Prostate gland (tissue), 2 donors: ENCODE results near the gene PCMTD2. TPM values are rescaled to one million over a fixed set of nuclear protein-coding genes. Genes with fewer than 3 reads are reported as not detected.

ENCODE experiments used
- DNase-seq: peaks from one replicate; pipeline ENCODE4 v3.0.0-alpha.2; 2019; ENCODE audit warnings: low spot score
- H3K27ac ChIP-seq, 2 donors: fragments of 200-600 bp; sonication (generic); 2 replicates each; pipeline ENCODE4 v1.5.1; 2017 to 2019
- H3K27me3 ChIP-seq: fragments of 200-600 bp; sonication (generic); replicated peaks from 2 replicates; pipeline ENCODE4 v1.5.1; 2019; ENCODE audit not compliant: insufficient read depth
- H3K36me3 ChIP-seq, 2 donors: fragments of 200-600 bp; sonication (generic); 1 replicate in 1 of 2; 2 replicates in 1 of 2; pipeline versions ENCODE4 v1.5.1 to v1.8.1; 2017 to 2019
- H3K4me1 ChIP-seq: fragments of 200-600 bp; sonication (generic); replicated peaks from 2 replicates; pipeline ENCODE4 v1.5.1; 2019
- H3K4me3 ChIP-seq, 2 donors: fragments of 200-600 bp; sonication (generic); 2 replicates each; pipeline ENCODE4 v1.5.1; 2017 to 2019
- H3K9me3 ChIP-seq: fragments of 200-600 bp; sonication (generic); 2 replicates; pipeline ENCODE4 v1.5.1; 2017
- POLR2A ChIP-seq: fragments of 450-650 bp; IDR thresholded peaks from one replicate; pipeline ENCODE4 v1.6.1; 2016; ENCODE audit warnings: antibody characterized with exemption, mild to moderate bottlenecking
- POLR2AphosphoS5 ChIP-seq: sonication (generic); formaldehyde crosslinking; IDR thresholded peaks from one replicate; pipeline ENCODE4 v1.6.1; 2017; ENCODE audit warnings: antibody characterized with exemption
- WGBS: methylation state at CpG from one replicate; pipeline ENCODE4 v1.1.5; 2018; 5-methylcytosine and 5-hydroxymethylcytosine counted together
- intact Hi-C: fragments of 100-400 bp; cut with DNase I; formaldehyde crosslinking; loops from one replicate; pipeline ENCODE4 v1.14.2; 2022
- total RNA-seq, 2 donors: library from RNA; depleted of rRNA; stranded (reverse); fragments of >200 nt; gene quantifications; one replicate each; pipeline ENCODE4 v1.1.0, GENCODE V29; 2016
- TF ChIP-seq, protein P1 (sequence below), 4 experiments: fragments of 200-600 bp in 2 of 4; fragments of 450-650 bp in 2 of 4; sonication (generic) in 2 of 4; IDR thresholded peaks; 1 replicate in 3 of 4; 2 replicates in 1 of 4; pipeline ENCODE4 v1.5.1; 2016 to 2019; ENCODE audit warnings: antibody characterized with exemption in 4 of 4, mild to moderate bottlenecking in 2 of 4, moderate library complexity in 2 of 4

PCMTD2 gene
- total RNA-seq, 2 donors from 2014 or later, result 143 to 147 TPM

DNA sequence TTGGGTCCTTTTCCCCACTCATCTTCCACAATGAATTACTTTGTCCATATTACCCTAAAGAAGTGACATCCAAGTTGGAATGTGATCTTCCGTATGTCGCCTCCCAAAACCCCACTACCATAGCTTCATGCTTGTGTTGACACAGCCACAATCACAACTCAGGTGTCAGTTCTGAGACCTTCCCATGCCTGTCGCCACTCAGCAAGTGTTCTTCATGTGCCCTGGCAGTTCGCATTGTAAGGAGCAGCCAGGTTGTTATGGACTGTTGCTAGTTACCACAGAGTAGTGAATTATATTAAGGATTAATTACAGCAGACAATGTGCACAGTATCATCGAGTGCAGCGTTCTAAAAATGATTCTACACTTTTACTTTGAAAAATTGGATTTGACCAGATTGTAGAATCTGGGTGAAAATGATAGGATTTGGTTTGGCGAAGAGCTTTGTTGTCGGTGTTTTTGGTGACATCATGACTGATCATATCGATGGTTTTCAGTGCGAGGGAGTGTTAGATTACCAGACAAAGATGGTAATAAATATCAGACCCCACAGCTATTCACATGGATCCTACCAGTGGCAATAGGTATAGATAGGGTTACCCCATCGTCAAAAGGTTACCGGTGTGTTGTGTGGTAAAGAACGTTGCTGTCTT is 1.7 kb downstream of the PCMTD2 start:
- no peaks in the 10 kb centered on the region for H3K27me3 ChIP-seq
- H3K27ac ChIP-seq, result no peak overlapping the region
- intact Hi-C loops, result no loop called here
- no peak for DNase-seq
- WGBS, result 85% methylated on average over 13 of the region's 13 CpGs
- H3K9me3 ChIP-seq, result no peaks in the 10 kb centered on the region
- no peaks in the 10 kb centered on the region for H3K36me3 ChIP-seq
- H3K4me1 ChIP-seq, result no peaks in the 10 kb centered on the region
- no peak for TF ChIP-seq POLR2A
- TF ChIP-seq, protein P1, sequence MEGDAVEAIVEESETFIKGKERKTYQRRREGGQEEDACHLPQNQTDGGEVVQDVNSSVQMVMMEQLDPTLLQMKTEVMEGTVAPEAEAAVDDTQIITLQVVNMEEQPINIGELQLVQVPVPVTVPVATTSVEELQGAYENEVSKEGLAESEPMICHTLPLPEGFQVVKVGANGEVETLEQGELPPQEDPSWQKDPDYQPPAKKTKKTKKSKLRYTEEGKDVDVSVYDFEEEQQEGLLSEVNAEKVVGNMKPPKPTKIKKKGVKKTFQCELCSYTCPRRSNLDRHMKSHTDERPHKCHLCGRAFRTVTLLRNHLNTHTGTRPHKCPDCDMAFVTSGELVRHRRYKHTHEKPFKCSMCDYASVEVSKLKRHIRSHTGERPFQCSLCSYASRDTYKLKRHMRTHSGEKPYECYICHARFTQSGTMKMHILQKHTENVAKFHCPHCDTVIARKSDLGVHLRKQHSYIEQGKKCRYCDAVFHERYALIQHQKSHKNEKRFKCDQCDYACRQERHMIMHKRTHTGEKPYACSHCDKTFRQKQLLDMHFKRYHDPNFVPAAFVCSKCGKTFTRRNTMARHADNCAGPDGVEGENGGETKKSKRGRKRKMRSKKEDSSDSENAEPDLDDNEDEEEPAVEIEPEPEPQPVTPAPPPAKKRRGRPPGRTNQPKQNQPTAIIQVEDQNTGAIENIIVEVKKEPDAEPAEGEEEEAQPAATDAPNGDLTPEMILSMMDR (IDR thresholded peaks at IDR 0.05), result no peak
- TF ChIP-seq POLR2AphosphoS5, result no peak
- H3K4me3 ChIP-seq, result no peak overlapping the region

DNA sequence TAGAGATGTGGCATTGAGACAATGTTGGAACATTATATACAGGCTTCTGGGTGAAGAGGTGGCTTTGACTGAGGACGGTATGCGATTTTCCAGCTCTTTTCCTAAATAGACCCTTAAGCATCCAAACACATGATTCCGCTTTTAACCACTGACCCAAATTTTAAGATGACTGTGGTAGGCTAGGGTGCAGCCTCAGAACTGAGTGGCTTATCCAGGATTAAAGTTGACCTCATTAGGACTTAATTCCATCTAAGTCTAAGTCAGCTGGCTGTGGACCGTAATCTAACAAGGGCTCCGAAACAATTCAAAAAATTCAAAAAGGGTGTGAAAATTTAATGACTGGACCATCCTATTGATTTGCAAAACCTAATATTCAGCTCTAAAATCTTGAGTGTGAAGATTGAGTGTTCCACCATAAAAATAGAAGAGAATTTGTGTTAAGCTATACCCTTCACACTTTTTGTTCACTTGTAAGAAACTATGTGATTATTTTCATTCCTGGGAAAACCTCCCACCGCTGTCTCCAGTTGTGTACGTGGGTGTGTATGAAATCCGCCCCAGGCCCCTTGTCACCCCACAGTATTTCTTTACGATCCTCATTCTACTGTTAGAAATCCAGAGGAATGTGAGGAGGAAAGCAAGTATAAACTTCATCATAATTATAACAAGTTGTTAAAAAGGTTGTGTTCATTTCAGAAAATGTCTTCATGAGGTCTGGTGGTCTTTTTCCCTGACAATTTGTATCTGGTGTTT is 2.7 kb downstream of the PCMTD2 start:
- 89% methylated on average over 9 of the region's 9 CpGs for WGBS
- no peak for DNase-seq
- Histone ChIP-seq H3K9me3 (no peaks in the 10 kb centered on the region), H3K4me1 (no peaks in the 10 kb centered on the region), H3K4me3 (no peak overlapping the region), H3K27me3 (no peaks in the 10 kb centered on the region), H3K36me3 (no peaks in the 10 kb centered on the region), H3K27ac (no peak overlapping the region)
- TF ChIP-seq, protein P1 (IDR thresholded peaks at IDR 0.05), result no peak
- TF ChIP-seq POLR2A (no peak), POLR2AphosphoS5 (no peak)
- intact Hi-C loops, result no loop called here

DNA sequence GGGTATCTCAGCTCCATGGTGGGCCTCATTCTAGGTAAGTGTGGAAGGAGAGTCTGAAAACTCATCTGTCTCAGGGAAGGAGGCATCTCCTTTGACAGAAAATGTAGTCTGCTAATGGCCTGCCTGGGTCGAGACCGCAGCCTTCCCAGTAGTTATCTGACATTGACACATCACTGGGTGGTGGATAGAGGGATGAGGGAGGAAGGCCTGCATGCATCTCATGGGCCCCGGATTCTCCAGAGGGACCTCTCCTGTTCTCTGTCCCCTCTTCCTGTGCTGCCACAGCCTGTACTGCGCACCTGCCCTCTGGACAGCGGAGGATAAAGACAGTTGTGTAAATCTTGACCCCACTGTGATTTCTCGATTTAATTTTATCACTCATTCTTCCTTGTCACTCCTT is 4.7 kb downstream of the PCMTD2 start:
- H3K4me1 ChIP-seq, result no peaks in the 10 kb centered on the region
- intact Hi-C loops, result no loop called here
- DNase-seq, result no peak

DNA sequence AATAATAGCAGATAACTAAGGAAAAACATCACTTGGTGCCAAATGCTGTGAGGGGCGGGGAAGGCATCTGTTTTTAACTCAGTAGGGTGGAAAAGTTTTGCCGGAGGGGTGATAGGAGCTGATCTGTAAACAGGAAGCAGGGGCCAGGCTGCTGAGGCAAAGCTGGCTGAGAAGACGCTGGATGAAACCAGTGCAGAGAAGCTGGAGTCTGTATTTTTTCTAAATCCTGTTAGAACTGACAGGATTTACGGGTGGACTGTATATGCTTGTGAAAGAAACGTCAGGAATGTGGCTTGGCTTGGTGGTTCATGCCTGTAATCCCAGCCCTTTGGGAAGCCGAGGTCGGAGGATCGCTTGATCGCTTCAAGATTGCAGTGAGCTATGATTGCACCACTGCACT is 5.6 kb downstream of the PCMTD2 start:
- WGBS, result 39% methylated on average over 9 of the region's 9 CpGs
- H3K4me1 ChIP-seq, result no peaks in the 10 kb centered on the region
- no peaks in the 10 kb centered on the region for H3K9me3 ChIP-seq
- intact Hi-C loops, result no loop called here
- H3K27me3 ChIP-seq, result no peaks in the 10 kb centered on the region
- DNase-seq, result no peak
- H3K36me3 ChIP-seq, result no peaks in the 10 kb centered on the region
- H3K4me3 ChIP-seq, result no peak overlapping the region
- H3K27ac ChIP-seq, result no peak overlapping the region
- TF ChIP-seq, protein P1 (IDR thresholded peaks at IDR 0.05), result no peak
- no peak for TF ChIP-seq POLR2AphosphoS5
- TF ChIP-seq POLR2A, result no peak

More for the DNA sequence above, 4.7 kb downstream of the PCMTD2 start:
- Histone ChIP-seq H3K36me3 (no peaks in the 10 kb centered on the region), H3K27me3 (no peaks in the 10 kb centered on the region), H3K4me3 (no peak overlapping the region), H3K27ac (no peak overlapping the region), H3K9me3 (no peaks in the 10 kb centered on the region)
- TF ChIP-seq POLR2AphosphoS5 (no peak), POLR2A (no peak)
- TF ChIP-seq, protein P1 (IDR thresholded peaks at IDR 0.05), result no peak
- WGBS, result 76% methylated on average over 6 of the region's 6 CpGs

DNA sequence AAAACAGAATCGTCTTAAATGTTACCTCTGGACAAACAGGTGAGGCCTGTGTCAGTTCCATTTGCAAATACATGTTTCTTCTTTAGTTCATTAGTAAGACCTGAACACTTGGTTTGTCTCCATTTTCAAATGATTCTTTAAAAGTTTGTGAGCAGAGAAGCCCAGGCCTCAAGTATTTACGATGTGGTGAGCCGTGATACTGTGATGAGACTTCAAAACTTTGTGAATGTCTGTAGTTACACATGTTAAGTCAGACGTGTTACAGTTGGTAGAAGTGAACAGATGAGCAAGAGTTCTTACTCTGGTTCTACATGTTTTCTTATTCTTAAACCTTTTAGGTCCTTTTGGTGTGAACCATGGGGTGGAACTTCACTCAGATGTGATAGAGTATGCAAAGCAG is 8.5 kb downstream of the PCMTD2 start:
- no peak for DNase-seq
- H3K4me3 ChIP-seq, result no peak overlapping the region
- no peaks in the 10 kb centered on the region for H3K27me3 ChIP-seq
- H3K4me1 ChIP-seq, result no peaks in the 10 kb centered on the region
- no peak for TF ChIP-seq POLR2A
- TF ChIP-seq, protein P1 (IDR thresholded peaks at IDR 0.05), result no peak
- TF ChIP-seq POLR2AphosphoS5, result no peak
- no peaks in the 10 kb centered on the region for H3K36me3 ChIP-seq
- H3K9me3 ChIP-seq, result no peaks in the 10 kb centered on the region
- intact Hi-C loops, result no loop called here
- WGBS, result 54% methylated on average over 4 of the region's 4 CpGs
- H3K27ac ChIP-seq, result no peak overlapping the region
